Retinal pigment epithelial cell (primary cell): ENCODE data around the gene CRIP1.

ENCODE experiments used
- DNase-seq: peaks from one replicate; pipeline ENCODE4 v3.0.0-alpha.2; 2010; ENCODE audit warnings: low read depth
- H3K4me3 ChIP-seq: 2 replicates; pipeline ENCODE4 v1.5.1; 2011; ENCODE audit warnings: mild to moderate bottlenecking, low read length, control low read depth, moderate library complexity
- CTCF ChIP-seq: conservative IDR thresholded peaks from 2 replicates; pipeline ENCODE4 v1.5.1; 2011; ENCODE audit warnings: low read depth, low read length, control low read depth, inconsistent platforms

CRIP1 gene

GRCh38 chr14:105467249-105467941 is 19.3 kb upstream of the CRIP1 start:
- no peak for DNase-seq
- no peak for TF ChIP-seq CTCF
- no peak overlapping the region for H3K4me3 ChIP-seq

- no peak overlapping the region for H3K4me3 ChIP-seq
- DNase-seq, result no peak
- TF ChIP-seq CTCF, result no peak
These were observed 18.7 kb upstream of the CRIP1 start for GRCh38 chr14:105467942-105468471.

- no peak for TF ChIP-seq CTCF
- H3K4me3 ChIP-seq, result no peak overlapping the region
- no peak for DNase-seq
These were observed 18.0 kb upstream of the CRIP1 start for GRCh38 chr14:105468621-105469241.

GRCh38 chr14:105469456-105470349 is 17.0 kb upstream of the CRIP1 start:
- H3K4me3 ChIP-seq, result no peak overlapping the region
- DNase-seq, result no peak
- no peak for TF ChIP-seq CTCF

GRCh38 chr14:105470350-105471296 is 16.1 kb upstream of the CRIP1 start:
- no peak overlapping the region for H3K4me3 ChIP-seq
- no peak for TF ChIP-seq CTCF
- DNase-seq, result no peak

GRCh38 chr14:105471297-105471821 is 15.3 kb upstream of the CRIP1 start:
- H3K4me3 ChIP-seq, result no peak overlapping the region
- TF ChIP-seq CTCF, result peak; percentile 37
- DNase-seq, result no peak
